ENCODE results near the gene DENND6B. TPM values are rescaled to one million over a fixed set of nuclear protein-coding genes. Genes with fewer than 3 reads are reported as not detected.

Gene DENND6B
- total RNA-seq, 1 experiment from 2014 or later: 11.0 TPM

- Histone ChIP-seq H3K4me1 (ENCODE audit: control insufficient read depth in 1 of 2, insufficient read depth in 2 of 2, low read length in 2 of 2) (peaks cover 32 to 44% of the 10 kb centered on the region in 2 experiments), H3K4me3 (replicated peaks in 1 of 2; ENCODE audit: low read depth in 1 of 2, low read length in 2 of 2) (no peak overlapping the region), H4K20me1 (ENCODE audit: insufficient read depth) (no peaks in the 10 kb centered on the region), H3K9me2 (ENCODE audit: insufficient read depth) (no peaks in the 10 kb centered on the region), H3K36me3 (ENCODE audit: control insufficient read depth in 1 of 2, insufficient read depth in 2 of 2, low read length in 2 of 2) (no peaks in the 10 kb centered on the region), H3K79me2 (ENCODE audit: insufficient read depth, low read length) (peaks cover 3% of the 10 kb centered on the region; the same call in 1 of the 2 replicates), H3K9me3 (ENCODE audit: control insufficient read depth in 1 of 2, insufficient read depth in 1 of 2, low read depth in 1 of 2, low read length in 2 of 2) (no peaks in the 10 kb centered on the region), H3K27ac (ENCODE audit: low read depth, low read length) (no peak overlapping the region), H3K27me3 (ENCODE audit: insufficient read depth, low read length) (no peaks in the 10 kb centered on the region), H2AFZ (ENCODE audit: low read depth, low read length, poor library complexity, severe bottlenecking) (no peak overlapping the region), H3K4me2 (ENCODE audit: low read length) (no peak overlapping the region), H3K9ac (ENCODE audit: low read length) (no peak overlapping the region)
- ATAC-seq (no peak), DNase-seq (ENCODE audit: low read depth, low spot score) (no peak)
- intact Hi-C loops (cut with micrococcal nuclease): no loop called here
- CTCF ChIA-PET: interaction anchor here (1.0 kb wide), 1 partner anchor 71 kb away, joined by 3 read pairs; no protein-coding TSS in a partner anchor
- BruUV-seq (replicated peaks): no TSS peak
- POLR2A ChIA-PET: no interaction called here
- RAD21 ChIA-PET (ENCODE audit: low non-redundant PET in 1 of 2, low total read pairs in 2 of 2, uncharacterized antibody in 2 of 2, unreplicated experiment in 2 of 2): interaction anchor here in 1 of 2 experiments (0.8 kb wide), 1 partner anchor 71 kb away, joined by 3 read pairs; no protein-coding TSS in a partner anchor
- no peak for TF ChIP-seq ZBTB33 (IDR thresholded peaks at IDR 0.05; ENCODE audit: extremely low read depth, insufficient replicate concordance, low read length)
- no peak for TF ChIP-seq CEBPB (IDR thresholded peaks at IDR 0.05; ENCODE audit: low read depth)
- TF ChIP-seq EZH2 (IDR thresholded peaks at IDR 0.05): no peak
- no peak for TF ChIP-seq RAD21 (IDR thresholded peaks at IDR 0.05; ENCODE audit: low read depth)
- TF ChIP-seq, protein P1, sequence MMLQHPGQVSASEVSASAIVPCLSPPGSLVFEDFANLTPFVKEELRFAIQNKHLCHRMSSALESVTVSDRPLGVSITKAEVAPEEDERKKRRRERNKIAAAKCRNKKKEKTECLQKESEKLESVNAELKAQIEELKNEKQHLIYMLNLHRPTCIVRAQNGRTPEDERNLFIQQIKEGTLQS (IDR thresholded peaks at IDR 0.05): no peak
- no peak for TF ChIP-seq EGR1 (IDR thresholded peaks at IDR 0.05; ENCODE audit: low read depth)
- TF ChIP-seq SRF (IDR thresholded peaks at IDR 0.05; ENCODE audit: low read depth): no peak
- TF ChIP-seq SP1 (IDR thresholded peaks at IDR 0.05; ENCODE audit: low read depth): no peak
- TF ChIP-seq MAX (IDR thresholded peaks at IDR 0.05): no peak
- no peak for TF ChIP-seq FOSL1 (IDR thresholded peaks at IDR 0.05; ENCODE audit: low read depth)
- no peak for TF ChIP-seq ELF1 (IDR thresholded peaks at IDR 0.05; ENCODE audit: borderline replicate concordance, low read depth)
- TF ChIP-seq JUND (IDR thresholded peaks at IDR 0.05): no peak
- TF ChIP-seq, protein P2, sequence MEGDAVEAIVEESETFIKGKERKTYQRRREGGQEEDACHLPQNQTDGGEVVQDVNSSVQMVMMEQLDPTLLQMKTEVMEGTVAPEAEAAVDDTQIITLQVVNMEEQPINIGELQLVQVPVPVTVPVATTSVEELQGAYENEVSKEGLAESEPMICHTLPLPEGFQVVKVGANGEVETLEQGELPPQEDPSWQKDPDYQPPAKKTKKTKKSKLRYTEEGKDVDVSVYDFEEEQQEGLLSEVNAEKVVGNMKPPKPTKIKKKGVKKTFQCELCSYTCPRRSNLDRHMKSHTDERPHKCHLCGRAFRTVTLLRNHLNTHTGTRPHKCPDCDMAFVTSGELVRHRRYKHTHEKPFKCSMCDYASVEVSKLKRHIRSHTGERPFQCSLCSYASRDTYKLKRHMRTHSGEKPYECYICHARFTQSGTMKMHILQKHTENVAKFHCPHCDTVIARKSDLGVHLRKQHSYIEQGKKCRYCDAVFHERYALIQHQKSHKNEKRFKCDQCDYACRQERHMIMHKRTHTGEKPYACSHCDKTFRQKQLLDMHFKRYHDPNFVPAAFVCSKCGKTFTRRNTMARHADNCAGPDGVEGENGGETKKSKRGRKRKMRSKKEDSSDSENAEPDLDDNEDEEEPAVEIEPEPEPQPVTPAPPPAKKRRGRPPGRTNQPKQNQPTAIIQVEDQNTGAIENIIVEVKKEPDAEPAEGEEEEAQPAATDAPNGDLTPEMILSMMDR (IDR thresholded peaks at IDR 0.05 in 2 of 3, conservative IDR thresholded peaks at IDR 0.05 in 1 of 3; ENCODE audit: borderline replicate concordance in 1 of 3, insufficient read depth in 1 of 3, low read depth in 2 of 3, low read length in 2 of 3): no peak
- no peak for TF ChIP-seq EZH2phosphoT487 (IDR thresholded peaks at IDR 0.05; ENCODE audit: borderline replicate concordance)
- TF ChIP-seq ZNF274 (IDR thresholded peaks at IDR 0.05; ENCODE audit: low read depth, low read length): no peak
- no peak for TF ChIP-seq YY1 (IDR thresholded peaks at IDR 0.05; ENCODE audit: extremely low read depth, insufficient replicate concordance, low read depth, low read length)
- no peak for TF ChIP-seq POLR2A (IDR thresholded peaks at IDR 0.05; ENCODE audit: borderline replicate concordance, extremely low read depth, insufficient read depth, insufficient read length)
- TF ChIP-seq SIN3A (IDR thresholded peaks at IDR 0.05; ENCODE audit: low read depth): no peak
- no peak for TF ChIP-seq ZFX (IDR thresholded peaks at IDR 0.05)
These were observed 2.9 kb downstream of the DENND6B start for GRCh38 chr22:50323900-50324299.
